ENCODE measurements around the gene NFATC1.
"Not testable (repeated sequence)": the region's sequence is repeated elsewhere in the genome, so short reads cannot be mapped to it uniquely, and the experiment has no call there.

NFATC1 gene

DNA sequence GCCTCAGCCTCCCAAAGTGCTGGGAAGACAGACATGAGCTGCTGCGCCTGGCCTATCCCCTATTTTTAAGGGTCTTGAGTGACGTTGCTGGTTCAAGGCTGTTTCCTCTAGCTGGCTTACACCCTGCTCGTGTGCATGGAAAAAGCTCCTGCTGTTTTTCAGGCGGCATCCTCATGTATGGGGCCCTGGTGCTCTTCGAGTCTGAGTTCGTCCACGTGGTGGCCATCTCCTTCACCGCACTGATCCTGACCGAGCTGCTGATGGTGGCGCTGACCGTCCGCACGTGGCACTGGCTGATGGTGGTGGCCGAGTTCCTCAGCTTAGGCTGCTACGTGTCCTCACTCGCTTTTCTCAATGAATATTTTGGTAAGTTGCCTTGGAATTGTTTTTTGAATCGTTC is 22.0 kb upstream of the NFATC1 start:
- no peak for DNase-seq (ENCODE audit: low read depth)
- no peak overlapping the region for H3K4me3 ChIP-seq (ENCODE audit: low read depth, low read length)
- TF ChIP-seq, protein P1, sequence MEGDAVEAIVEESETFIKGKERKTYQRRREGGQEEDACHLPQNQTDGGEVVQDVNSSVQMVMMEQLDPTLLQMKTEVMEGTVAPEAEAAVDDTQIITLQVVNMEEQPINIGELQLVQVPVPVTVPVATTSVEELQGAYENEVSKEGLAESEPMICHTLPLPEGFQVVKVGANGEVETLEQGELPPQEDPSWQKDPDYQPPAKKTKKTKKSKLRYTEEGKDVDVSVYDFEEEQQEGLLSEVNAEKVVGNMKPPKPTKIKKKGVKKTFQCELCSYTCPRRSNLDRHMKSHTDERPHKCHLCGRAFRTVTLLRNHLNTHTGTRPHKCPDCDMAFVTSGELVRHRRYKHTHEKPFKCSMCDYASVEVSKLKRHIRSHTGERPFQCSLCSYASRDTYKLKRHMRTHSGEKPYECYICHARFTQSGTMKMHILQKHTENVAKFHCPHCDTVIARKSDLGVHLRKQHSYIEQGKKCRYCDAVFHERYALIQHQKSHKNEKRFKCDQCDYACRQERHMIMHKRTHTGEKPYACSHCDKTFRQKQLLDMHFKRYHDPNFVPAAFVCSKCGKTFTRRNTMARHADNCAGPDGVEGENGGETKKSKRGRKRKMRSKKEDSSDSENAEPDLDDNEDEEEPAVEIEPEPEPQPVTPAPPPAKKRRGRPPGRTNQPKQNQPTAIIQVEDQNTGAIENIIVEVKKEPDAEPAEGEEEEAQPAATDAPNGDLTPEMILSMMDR (IDR thresholded peaks at IDR 0.05; ENCODE audit: low read depth, low read length, missing control alignments), result no peak
- in situ Hi-C loops (cut with HindIII; ENCODE audit: low sequenced_read_pairs), result no loop called here

DNA sequence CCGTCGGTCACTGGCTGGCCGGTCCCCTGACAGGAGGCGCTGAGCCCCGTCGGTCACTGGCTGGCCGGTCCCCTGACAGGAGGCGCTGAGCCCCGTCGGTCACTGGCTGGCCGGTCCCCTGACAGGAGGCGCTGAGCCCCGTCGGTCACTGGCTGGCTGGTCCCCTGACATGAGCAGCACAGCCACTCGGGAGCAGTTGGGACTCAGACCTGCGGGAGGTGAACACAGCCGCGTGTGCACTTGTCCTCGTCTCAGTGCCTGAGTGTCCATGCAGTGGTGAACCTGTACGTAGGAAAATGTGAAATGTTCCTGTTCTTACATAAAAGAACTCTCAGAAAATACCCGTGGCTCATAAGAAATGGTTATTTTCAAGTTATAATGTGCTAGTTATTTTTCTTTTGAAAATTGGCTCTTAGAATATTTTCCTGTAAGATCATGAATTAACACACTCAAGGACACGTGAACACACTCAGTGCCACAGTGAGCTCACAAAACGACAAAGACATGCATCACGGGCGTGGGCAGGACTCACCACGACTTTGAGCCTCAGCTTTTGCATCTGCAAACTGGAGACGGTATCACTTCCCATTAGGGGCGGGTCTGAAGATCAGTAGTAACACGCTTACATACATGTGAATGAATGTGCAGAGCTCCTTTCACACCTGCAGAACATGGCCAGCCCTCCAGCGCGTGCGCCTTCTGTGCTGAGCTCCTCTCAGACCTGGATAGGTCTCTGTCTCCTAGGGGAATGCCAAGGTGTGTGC is 21.1 kb upstream of the NFATC1 start:
- H3K4me3 ChIP-seq (ENCODE audit: low read depth, low read length), result no peak overlapping the region
- no peak for DNase-seq (ENCODE audit: low read depth)
- in situ Hi-C loops (cut with HindIII; ENCODE audit: low sequenced_read_pairs), result no loop called here
- TF ChIP-seq, protein P1 (IDR thresholded peaks at IDR 0.05; ENCODE audit: low read depth, low read length, missing control alignments), result no peak

DNA sequence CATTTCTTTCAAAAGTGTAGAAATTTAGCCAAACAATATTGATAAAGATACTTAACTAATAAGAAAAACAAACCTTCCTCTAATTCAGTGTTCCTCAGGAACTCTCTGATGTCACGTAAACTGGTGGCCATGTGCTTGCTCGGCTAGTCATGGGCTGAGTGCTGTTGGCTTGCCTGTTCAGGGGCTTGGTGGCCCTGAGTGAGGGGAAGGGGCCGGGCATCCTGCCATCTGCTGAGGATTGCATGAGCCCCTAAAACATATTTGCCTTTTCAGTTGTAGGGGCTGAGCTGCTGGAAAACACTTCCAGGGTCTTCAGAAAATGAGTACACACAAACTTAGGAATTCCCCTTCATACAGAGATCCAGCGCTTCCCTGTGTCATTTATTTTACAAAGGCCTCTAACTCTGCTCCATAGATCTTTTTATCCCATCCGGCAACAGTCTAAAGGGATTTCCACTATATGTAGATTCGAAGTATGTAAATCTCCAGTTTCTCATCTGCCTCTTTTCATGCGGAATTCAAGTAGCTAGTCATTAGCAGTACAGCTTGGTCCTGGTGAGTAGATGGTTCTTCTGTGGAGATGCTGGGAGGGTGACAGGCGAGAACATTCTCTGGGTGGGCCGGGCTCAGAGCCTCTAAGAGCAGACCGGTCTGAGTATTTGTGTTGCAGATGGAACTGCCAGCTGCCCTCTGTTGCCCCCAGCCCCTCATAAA is 20.1 kb upstream of the NFATC1 start:
- in situ Hi-C loops (cut with HindIII; ENCODE audit: low sequenced_read_pairs), result no loop called here
- DNase-seq (ENCODE audit: low read depth), result no peak
- TF ChIP-seq, protein P1 (IDR thresholded peaks at IDR 0.05; ENCODE audit: low read depth, low read length, missing control alignments), result no peak
- no peak overlapping the region for H3K4me3 ChIP-seq (ENCODE audit: low read depth, low read length)

DNA sequence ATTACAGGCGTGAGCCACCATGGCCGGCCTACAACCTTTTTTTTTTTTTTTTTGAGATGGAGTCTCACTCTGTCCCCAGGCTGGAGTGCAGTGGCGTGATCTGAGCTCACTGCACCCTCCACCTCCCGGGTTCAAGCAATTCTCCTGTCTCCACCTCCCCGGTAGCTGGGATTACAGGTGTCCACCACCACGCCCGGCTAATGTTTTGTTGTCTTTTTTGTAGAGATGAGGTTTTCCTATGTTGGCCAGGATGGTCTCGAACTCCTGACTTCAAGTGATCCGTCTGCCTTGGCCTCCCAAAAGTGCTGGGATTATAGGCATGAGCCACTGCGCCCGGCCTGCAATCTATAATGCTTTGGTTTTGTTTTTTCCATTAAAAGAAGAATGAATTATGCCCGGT is 19.1 kb upstream of the NFATC1 start:
- H3K4me3 ChIP-seq (ENCODE audit: low read depth, low read length); DNase-seq (ENCODE audit: low read depth); in situ Hi-C loops (cut with HindIII; ENCODE audit: low sequenced_read_pairs): not testable (repeated sequence)

DNA sequence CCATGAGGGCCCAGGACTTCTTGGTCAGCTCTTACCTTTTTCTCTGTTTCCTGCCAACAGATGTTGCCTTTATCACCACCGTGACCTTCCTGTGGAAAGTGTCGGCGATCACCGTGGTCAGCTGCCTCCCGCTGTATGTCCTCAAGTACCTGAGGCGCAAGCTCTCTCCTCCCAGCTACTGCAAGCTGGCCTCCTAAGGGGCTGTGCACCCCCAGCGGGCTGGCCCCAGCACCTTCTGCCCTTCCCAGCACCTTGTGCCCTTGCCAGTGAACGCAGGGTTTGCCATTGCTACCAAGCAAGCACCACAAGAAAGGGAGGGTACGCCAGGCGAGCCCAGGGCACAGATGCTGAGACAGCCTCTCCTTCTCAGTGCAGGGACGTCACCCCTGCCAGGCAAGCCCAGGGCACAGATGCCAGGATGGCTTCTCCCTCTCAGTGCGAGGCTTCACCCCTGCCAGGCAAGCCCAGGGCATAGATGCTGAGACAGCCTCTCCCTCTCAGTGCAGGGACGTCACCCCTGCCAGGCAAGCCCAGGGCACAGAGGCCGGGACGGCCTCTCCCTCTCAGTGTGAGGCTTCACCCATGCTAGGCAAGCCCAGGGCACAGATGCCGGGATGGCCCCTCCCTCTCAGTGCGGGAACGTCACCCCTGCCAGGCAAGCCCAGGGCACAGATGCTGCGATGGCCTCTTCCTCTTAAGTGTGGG is 18.4 kb upstream of the NFATC1 start:
- in situ Hi-C loops (cut with HindIII; ENCODE audit: low sequenced_read_pairs), result no loop called here
- H3K4me3 ChIP-seq (ENCODE audit: low read depth, low read length), result no peak overlapping the region
- TF ChIP-seq, protein P1 (IDR thresholded peaks at IDR 0.05; ENCODE audit: low read depth, low read length, missing control alignments), result no peak
- DNase-seq (ENCODE audit: low read depth), result no peak

DNA sequence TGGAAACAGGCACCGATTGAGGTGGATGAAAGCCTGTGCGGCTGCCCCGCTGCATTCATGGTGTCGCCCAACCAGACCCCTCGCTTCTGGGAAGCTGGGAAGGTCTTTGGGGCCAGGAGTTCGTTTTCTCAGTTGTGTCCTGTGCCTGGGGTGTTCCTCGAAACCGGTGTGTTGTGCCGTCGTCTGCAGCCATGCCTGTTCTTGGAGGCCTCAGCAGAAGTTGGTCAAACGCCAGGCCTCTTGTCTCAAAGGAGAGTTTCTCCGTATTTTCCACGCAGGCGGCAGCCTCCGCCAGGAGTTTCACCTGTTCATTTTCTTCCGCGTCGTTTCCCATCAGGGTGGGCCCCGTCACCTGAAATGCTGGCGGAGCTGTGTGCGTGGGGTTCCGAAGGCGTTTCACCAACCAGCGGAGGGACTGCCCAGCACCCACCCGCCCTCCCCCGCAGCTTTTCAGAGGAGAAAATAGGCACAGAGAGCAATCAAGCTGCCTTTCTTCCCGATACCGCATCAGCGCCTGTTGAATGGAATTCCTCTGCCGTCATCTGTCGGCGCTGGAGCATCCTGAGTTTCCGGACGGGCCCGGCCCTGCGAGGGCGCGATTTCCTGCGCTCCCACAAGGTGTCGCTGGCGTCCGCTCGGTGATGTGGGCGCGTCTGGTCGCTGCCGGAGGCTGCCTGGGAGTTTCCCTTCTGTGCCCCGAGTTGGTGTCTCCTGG is 17.0 kb upstream of the NFATC1 start:
- peak; percentile 38 for DNase-seq (ENCODE audit: low read depth)
- TF ChIP-seq, protein P1 (IDR thresholded peaks at IDR 0.05; ENCODE audit: low read depth, low read length, missing control alignments), result peak; percentile 94
- no peak overlapping the region for H3K4me3 ChIP-seq (ENCODE audit: low read depth, low read length)
- in situ Hi-C loops (cut with HindIII; ENCODE audit: low sequenced_read_pairs), result no loop called here

Measured in astrocyte of the cerebellum (primary cell).